ENCODE data around the gene DAGLB.
A peak's percentile ranks its signal among the peaks of the same experiment; 100 is the strongest.

Gene DAGLB

GRCh38 chr7:6423942-6424701, 23.6 kb downstream of the DAGLB start:
- no peak overlapping the region for H3K4me3 ChIP-seq (ENCODE audit: low read depth in 1 of 2, low read length in 2 of 2)
- DNase-seq (no peak), ATAC-seq (ENCODE audit: insufficient read depth, low read depth) (no peak)

GRCh38 chr7:6422926-6423632, 24.7 kb downstream of the DAGLB start:
- Histone ChIP-seq H3K27ac (ENCODE audit: low read length) (no peak overlapping the region), H3K27me3 (ENCODE audit: insufficient read depth, low read length, poor library complexity) (no peaks in the 10 kb centered on the region), H3K9ac (ENCODE audit: low read depth, low read length) (no peak overlapping the region), H3K9me3 (ENCODE audit: insufficient read depth, low read length, severe bottlenecking) (no peaks in the 10 kb centered on the region), H3K36me3 (ENCODE audit: insufficient read depth, low read length) (peaks cover 58% of the 10 kb centered on the region), H3K79me2 (ENCODE audit: insufficient read depth, low read length) (no peaks in the 10 kb centered on the region), H3K4me1 (ENCODE audit: insufficient read depth, low read length) (no peaks in the 10 kb centered on the region), H2AFZ (ENCODE audit: low read depth, low read length) (no peak overlapping the region), H3K4me2 (ENCODE audit: insufficient read depth, low read length) (no peak overlapping the region), H3K4me3 (ENCODE audit: low read depth in 1 of 2, low read length in 2 of 2) (no peak overlapping the region), H4K20me1 (ENCODE audit: insufficient read depth, low read length) (peaks cover 4% of the 10 kb centered on the region; the same call in 1 of the 2 replicates)
- peak; percentile 48 for ATAC-seq (ENCODE audit: insufficient read depth, low read depth)
- TF ChIP-seq EZH2 (IDR thresholded peaks at IDR 0.05; ENCODE audit: borderline replicate concordance, low read depth, low read length, severe bottlenecking) (no peak), CTCF (IDR thresholded peaks at IDR 0.05; ENCODE audit: borderline replicate concordance, extremely low read depth, low read length, poor library complexity, severe bottlenecking) (no peak)
- no peak for DNase-seq

More at GRCh38 chr7:6423942-6424701, 23.6 kb downstream of the DAGLB start:
- H4K20me1 ChIP-seq (ENCODE audit: insufficient read depth, low read length): peaks cover 4% of the 10 kb centered on the region; the same call in 1 of the 2 replicates
- no peak overlapping the region for H3K4me2 ChIP-seq (ENCODE audit: insufficient read depth, low read length)
- H3K79me2 ChIP-seq (ENCODE audit: insufficient read depth, low read length): no peaks in the 10 kb centered on the region
- no peak overlapping the region for H3K27ac ChIP-seq (ENCODE audit: low read length)
- TF ChIP-seq CTCF (IDR thresholded peaks at IDR 0.05; ENCODE audit: borderline replicate concordance, extremely low read depth, low read length, poor library complexity, severe bottlenecking): no peak
- no peak for TF ChIP-seq EZH2 (IDR thresholded peaks at IDR 0.05; ENCODE audit: borderline replicate concordance, low read depth, low read length, severe bottlenecking)
- H3K4me1 ChIP-seq (ENCODE audit: insufficient read depth, low read length): no peaks in the 10 kb centered on the region
- peaks cover 68% of the 10 kb centered on the region for H3K36me3 ChIP-seq (ENCODE audit: insufficient read depth, low read length)
- H3K9ac ChIP-seq (ENCODE audit: low read depth, low read length): no peak overlapping the region
- no peaks in the 10 kb centered on the region for H3K27me3 ChIP-seq (ENCODE audit: insufficient read depth, low read length, poor library complexity)
- H2AFZ ChIP-seq (ENCODE audit: low read depth, low read length): no peak overlapping the region
- H3K9me3 ChIP-seq (ENCODE audit: insufficient read depth, low read length, severe bottlenecking): no peaks in the 10 kb centered on the region

GRCh38 chr7:6422095-6422494, 25.7 kb downstream of the DAGLB start:
- Histone ChIP-seq H3K27ac (ENCODE audit: low read length) (no peak overlapping the region), H3K9ac (ENCODE audit: low read depth, low read length) (no peak overlapping the region), H4K20me1 (ENCODE audit: insufficient read depth, low read length) (peaks cover 4% of the 10 kb centered on the region; the same call in 1 of the 2 replicates), H3K4me3 (ENCODE audit: low read depth in 1 of 2, low read length in 2 of 2) (no peak overlapping the region), H2AFZ (ENCODE audit: low read depth, low read length) (no peak overlapping the region), H3K79me2 (ENCODE audit: insufficient read depth, low read length) (no peaks in the 10 kb centered on the region), H3K9me3 (ENCODE audit: insufficient read depth, low read length, severe bottlenecking) (no peaks in the 10 kb centered on the region), H3K27me3 (ENCODE audit: insufficient read depth, low read length, poor library complexity) (no peaks in the 10 kb centered on the region), H3K4me1 (ENCODE audit: insufficient read depth, low read length) (no peaks in the 10 kb centered on the region), H3K4me2 (ENCODE audit: insufficient read depth, low read length) (no peak overlapping the region), H3K36me3 (ENCODE audit: insufficient read depth, low read length) (peaks cover 51% of the 10 kb centered on the region)
- no peak for ATAC-seq (ENCODE audit: insufficient read depth, low read depth)
- no peak for DNase-seq
- no peak for TF ChIP-seq EZH2 (IDR thresholded peaks at IDR 0.05; ENCODE audit: borderline replicate concordance, low read depth, low read length, severe bottlenecking)

GRCh38 chr7:6420680-6421079, 27.1 kb downstream of the DAGLB start:
- Histone ChIP-seq H2AFZ (ENCODE audit: low read depth, low read length) (no peak overlapping the region), H3K9me3 (ENCODE audit: insufficient read depth, low read length, severe bottlenecking) (no peaks in the 10 kb centered on the region), H3K4me2 (ENCODE audit: insufficient read depth, low read length) (no peak overlapping the region), H3K79me2 (ENCODE audit: insufficient read depth, low read length) (no peaks in the 10 kb centered on the region), H3K4me3 (ENCODE audit: low read depth in 1 of 2, low read length in 2 of 2) (no peak overlapping the region), H3K9ac (ENCODE audit: low read depth, low read length) (no peak overlapping the region), H3K4me1 (ENCODE audit: insufficient read depth, low read length) (no peaks in the 10 kb centered on the region), H3K36me3 (ENCODE audit: insufficient read depth, low read length) (peaks cover 53% of the 10 kb centered on the region), H3K27me3 (ENCODE audit: insufficient read depth, low read length, poor library complexity) (no peaks in the 10 kb centered on the region), H4K20me1 (ENCODE audit: insufficient read depth, low read length) (peaks cover 4% of the 10 kb centered on the region; the same call in 1 of the 2 replicates), H3K27ac (ENCODE audit: low read length) (no peak overlapping the region)
- DNase-seq (no peak), ATAC-seq (ENCODE audit: insufficient read depth, low read depth) (no peak)
- no peak for TF ChIP-seq EZH2 (IDR thresholded peaks at IDR 0.05; ENCODE audit: borderline replicate concordance, low read depth, low read length, severe bottlenecking)
- no peak for TF ChIP-seq CTCF (IDR thresholded peaks at IDR 0.05; ENCODE audit: borderline replicate concordance, extremely low read depth, low read length, poor library complexity, severe bottlenecking)

Data from DND-41 (cell line).